ENCODE data around the gene FBLN1.

Gene FBLN1

DNA sequence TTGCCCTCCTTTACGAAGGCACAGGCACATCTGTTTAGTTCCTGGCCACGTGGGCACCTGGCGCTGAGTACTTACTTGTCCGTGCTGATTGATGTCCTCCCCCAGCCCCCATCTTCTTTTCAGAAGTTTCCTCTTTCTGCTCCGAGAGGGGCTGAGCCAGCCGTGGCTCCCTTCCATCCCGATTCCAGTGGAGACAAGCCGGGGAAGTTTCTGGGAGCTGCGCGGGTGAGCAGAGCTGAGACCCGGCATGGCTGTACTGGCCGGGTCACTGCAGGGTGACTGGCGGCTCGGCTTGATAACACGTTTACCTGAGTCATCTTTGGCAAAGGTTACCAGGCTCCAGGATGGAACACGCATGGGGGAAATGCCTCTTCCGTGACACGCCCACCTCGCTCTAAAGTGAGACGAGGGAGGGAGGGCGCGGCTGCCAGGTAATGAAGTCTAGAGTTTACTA is 123.5 kb downstream of the FBLN1 start:
- ChIA-PET CTCF (interaction anchor here (1.6 kb wide), 1 partner anchor 19 kb away, joined by 5 read pairs; no protein-coding TSS in a partner anchor), POLR2A (no interaction called here)
- H3K4me3 ChIP-seq (ENCODE audit: low read depth, low read length) = no peak overlapping the region
- no peak for DNase-seq (ENCODE audit: low read depth, low spot score)
- TF ChIP-seq, protein P1, sequence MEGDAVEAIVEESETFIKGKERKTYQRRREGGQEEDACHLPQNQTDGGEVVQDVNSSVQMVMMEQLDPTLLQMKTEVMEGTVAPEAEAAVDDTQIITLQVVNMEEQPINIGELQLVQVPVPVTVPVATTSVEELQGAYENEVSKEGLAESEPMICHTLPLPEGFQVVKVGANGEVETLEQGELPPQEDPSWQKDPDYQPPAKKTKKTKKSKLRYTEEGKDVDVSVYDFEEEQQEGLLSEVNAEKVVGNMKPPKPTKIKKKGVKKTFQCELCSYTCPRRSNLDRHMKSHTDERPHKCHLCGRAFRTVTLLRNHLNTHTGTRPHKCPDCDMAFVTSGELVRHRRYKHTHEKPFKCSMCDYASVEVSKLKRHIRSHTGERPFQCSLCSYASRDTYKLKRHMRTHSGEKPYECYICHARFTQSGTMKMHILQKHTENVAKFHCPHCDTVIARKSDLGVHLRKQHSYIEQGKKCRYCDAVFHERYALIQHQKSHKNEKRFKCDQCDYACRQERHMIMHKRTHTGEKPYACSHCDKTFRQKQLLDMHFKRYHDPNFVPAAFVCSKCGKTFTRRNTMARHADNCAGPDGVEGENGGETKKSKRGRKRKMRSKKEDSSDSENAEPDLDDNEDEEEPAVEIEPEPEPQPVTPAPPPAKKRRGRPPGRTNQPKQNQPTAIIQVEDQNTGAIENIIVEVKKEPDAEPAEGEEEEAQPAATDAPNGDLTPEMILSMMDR (IDR thresholded peaks at IDR 0.05; ENCODE audit: insufficient read depth, low read length, missing control alignments) = no peak

- no peak overlapping the region for H3K4me3 ChIP-seq (ENCODE audit: low read depth, low read length)
- CTCF ChIA-PET = interaction anchor here (0.6 to 2.4 kb wide), 4 partner anchors 10 to 367 kb away, joined by 3 to 15 read pairs (median 4); no protein-coding TSS in a partner anchor
- DNase-seq (ENCODE audit: low read depth, low spot score) = no peak
- POLR2A ChIA-PET = no interaction called here
- TF ChIP-seq, protein P1 (IDR thresholded peaks at IDR 0.05; ENCODE audit: insufficient read depth, low read length, missing control alignments) = no peak
Measured at GRCh38 chr22:45627489-45628233, 125.0 kb downstream of the FBLN1 start.

DNA sequence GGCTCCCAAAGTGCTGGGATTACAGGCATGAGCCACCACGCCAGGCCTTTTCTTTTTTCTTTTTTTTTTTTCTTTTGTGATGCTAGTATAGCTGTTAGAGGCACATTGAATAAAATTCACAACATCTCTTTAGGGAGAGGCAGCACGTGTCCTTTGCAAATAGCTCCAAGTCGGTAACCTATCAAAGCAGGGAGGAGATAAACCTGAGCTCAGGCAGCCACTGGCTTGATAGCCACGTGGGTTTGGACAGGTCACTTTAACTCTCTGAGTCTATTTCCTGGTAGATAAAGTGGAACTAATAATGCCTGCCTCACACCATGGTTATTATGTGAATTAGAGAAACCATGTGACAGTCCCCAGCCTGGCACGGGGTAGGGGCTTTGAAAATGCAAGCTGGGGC is 125.8 kb downstream of the FBLN1 start:
- no peak for DNase-seq (ENCODE audit: low read depth, low spot score)
- TF ChIP-seq, protein P1 (IDR thresholded peaks at IDR 0.05; ENCODE audit: insufficient read depth, low read length, missing control alignments) = no peak
- H3K4me3 ChIP-seq (ENCODE audit: low read depth, low read length) = no peak overlapping the region
- CTCF ChIA-PET = interaction anchor here (2.4 kb wide), 1 partner anchor 16 kb away, joined by 15 read pairs; no protein-coding TSS in a partner anchor
- POLR2A ChIA-PET = no interaction called here

DNA sequence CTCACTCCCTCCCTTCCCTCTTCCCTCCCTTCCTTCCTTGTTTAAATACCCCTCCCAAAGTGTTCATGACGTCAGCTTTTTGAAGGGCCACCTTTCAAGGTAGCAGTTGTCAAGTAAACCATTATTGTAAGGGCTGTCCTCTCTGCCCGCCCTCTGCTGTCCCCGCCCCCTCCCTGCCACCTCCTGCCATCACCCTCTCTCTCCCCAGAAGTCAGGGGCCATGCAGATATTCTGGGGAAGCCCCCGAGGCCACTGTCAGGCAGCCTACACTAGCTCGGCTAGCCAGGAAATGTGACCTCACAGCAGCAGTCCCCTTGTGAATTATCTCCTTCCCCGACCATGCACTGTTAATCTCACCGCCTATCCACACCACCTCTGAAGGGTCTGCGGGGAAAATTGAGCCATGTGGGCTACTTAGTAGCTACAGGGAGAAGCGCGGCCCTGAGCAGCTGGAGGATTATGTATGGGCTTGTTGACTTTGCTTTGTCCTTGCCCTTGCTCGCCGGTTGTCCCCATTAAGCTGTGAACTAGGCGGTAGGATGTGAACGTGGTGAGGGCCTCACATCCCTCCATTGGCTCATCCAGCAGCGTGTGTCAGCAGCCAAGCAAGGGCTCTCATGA is 126.9 kb downstream of the FBLN1 start:
- TF ChIP-seq, protein P1 (IDR thresholded peaks at IDR 0.05; ENCODE audit: insufficient read depth, low read length, missing control alignments) = no peak
- ChIA-PET POLR2A (no interaction called here), CTCF (interaction anchor here (0.9 to 2.4 kb wide), 3 partner anchors 15 to 238 kb away, joined by 3 to 15 read pairs (median 3); no protein-coding TSS in a partner anchor)
- no peak for DNase-seq (ENCODE audit: low read depth, low spot score)
- H3K4me3 ChIP-seq (ENCODE audit: low read depth, low read length) = no peak overlapping the region

- ChIA-PET CTCF (interaction anchor here (0.6 to 2.4 kb wide), 4 partner anchors 14 to 237 kb away, joined by 3 to 15 read pairs (median 3); no protein-coding TSS in a partner anchor), POLR2A (no interaction called here)
- H3K4me3 ChIP-seq (ENCODE audit: low read depth, low read length) = no peak overlapping the region
- TF ChIP-seq, protein P1 (IDR thresholded peaks at IDR 0.05; ENCODE audit: insufficient read depth, low read length, missing control alignments) = no peak
- DNase-seq (ENCODE audit: low read depth, low spot score) = no peak
Measured at GRCh38 chr22:45630436-45630835, 127.8 kb downstream of the FBLN1 start.

Data from AG04449 (cell line).